Thyroid gland (tissue), 4 donors: Measurements from ENCODE around the gene IFIT1.

ENCODE experiments used
- POLR2A ChIP-seq, 2 donors: fragments of 450-650 bp; IDR thresholded peaks; one replicate each; pipeline ENCODE4 v1.6.1; 2017; ENCODE audit warnings: antibody characterized with exemption in 2 of 2, mild to moderate bottlenecking in 2 of 2, moderate library complexity in 1 of 2
- TF ChIP-seq, protein P1 (sequence below), 6 experiments: fragments of 200-600 bp in 3 of 6; fragments of 450-650 bp in 3 of 6; sonication (generic) in 3 of 6; IDR thresholded peaks; one replicate each; pipeline ENCODE4 v1.5.1; 2016 to 2019; ENCODE audit warnings: antibody characterized with exemption in 6 of 6, mild to moderate bottlenecking in 2 of 6, inconsistent platforms in 1 of 6, moderate library complexity in 1 of 6

DNA sequence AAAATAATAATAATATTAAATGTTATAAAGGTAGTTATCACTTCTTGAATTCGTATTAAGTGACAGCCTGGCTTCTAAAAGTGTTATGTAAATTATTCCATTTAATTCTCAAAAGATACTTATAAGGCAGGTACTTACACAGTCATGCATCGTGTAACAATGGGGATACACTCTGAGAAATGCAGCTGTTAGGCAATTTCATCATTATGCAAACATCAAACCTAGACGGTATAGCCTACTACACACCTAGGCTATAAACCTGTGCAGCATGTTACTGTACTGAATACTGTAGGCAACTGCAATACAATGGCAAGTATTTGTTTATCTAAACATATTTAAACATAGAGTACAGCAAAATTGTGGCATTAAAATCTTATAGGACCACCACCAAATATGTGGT is 1.5 kb downstream of the IFIT1 start:
- no peak for TF ChIP-seq POLR2A (IDR thresholded peaks at IDR 0.05)
- TF ChIP-seq, protein P1, sequence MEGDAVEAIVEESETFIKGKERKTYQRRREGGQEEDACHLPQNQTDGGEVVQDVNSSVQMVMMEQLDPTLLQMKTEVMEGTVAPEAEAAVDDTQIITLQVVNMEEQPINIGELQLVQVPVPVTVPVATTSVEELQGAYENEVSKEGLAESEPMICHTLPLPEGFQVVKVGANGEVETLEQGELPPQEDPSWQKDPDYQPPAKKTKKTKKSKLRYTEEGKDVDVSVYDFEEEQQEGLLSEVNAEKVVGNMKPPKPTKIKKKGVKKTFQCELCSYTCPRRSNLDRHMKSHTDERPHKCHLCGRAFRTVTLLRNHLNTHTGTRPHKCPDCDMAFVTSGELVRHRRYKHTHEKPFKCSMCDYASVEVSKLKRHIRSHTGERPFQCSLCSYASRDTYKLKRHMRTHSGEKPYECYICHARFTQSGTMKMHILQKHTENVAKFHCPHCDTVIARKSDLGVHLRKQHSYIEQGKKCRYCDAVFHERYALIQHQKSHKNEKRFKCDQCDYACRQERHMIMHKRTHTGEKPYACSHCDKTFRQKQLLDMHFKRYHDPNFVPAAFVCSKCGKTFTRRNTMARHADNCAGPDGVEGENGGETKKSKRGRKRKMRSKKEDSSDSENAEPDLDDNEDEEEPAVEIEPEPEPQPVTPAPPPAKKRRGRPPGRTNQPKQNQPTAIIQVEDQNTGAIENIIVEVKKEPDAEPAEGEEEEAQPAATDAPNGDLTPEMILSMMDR (IDR thresholded peaks at IDR 0.05), result no peak
